ENCODE measurements around the gene RIPOR3. TPM values are rescaled to one million over a fixed set of nuclear protein-coding genes. Genes with fewer than 3 reads are reported as not detected.
"Not testable (repeated sequence)": the region's sequence is repeated elsewhere in the genome, so short reads cannot be mapped to it uniquely, and the experiment has no call there.

The RIPOR3 gene
- total RNA-seq, 2 donors from 2014 or later: 4.5 to 8.4 TPM

DNA sequence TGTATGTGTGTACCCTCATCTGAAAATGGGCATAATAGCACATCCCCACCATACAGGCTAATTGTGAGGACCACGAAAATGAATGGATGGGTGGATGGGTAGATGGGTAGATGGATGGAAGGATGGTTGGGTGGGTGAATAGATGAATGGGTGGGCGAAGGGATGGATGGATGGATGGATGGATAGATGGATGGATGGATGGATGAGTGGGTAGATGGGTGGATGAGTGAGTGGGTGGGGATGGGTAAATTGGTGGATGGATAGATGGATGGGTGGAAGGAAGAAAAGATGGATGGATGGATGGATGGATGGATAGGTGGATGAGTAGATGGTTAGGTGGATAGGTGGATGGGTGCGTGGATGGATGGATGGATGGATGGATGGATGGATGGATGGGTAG, 19.7 kb downstream of the RIPOR3 start:
- no peak for DNase-seq (ENCODE audit: low spot score)
- Histone ChIP-seq H3K9me3 (no peaks in the 10 kb centered on the region), H3K36me3 (no peaks in the 10 kb centered on the region), H3K27me3 (replicated peaks; ENCODE audit: insufficient read depth) (no peaks in the 10 kb centered on the region), H3K27ac (no peak overlapping the region), H3K4me1 (ENCODE audit: control insufficient read depth in 1 of 2, low read depth in 2 of 2) (no peaks in the 10 kb centered on the region), H3K4me3 (no peak overlapping the region)
- ATAC-seq (ENCODE audit: insufficient number of reproducible peaks, low FRiP score, low read depth): no peak
- TF ChIP-seq, protein P1, sequence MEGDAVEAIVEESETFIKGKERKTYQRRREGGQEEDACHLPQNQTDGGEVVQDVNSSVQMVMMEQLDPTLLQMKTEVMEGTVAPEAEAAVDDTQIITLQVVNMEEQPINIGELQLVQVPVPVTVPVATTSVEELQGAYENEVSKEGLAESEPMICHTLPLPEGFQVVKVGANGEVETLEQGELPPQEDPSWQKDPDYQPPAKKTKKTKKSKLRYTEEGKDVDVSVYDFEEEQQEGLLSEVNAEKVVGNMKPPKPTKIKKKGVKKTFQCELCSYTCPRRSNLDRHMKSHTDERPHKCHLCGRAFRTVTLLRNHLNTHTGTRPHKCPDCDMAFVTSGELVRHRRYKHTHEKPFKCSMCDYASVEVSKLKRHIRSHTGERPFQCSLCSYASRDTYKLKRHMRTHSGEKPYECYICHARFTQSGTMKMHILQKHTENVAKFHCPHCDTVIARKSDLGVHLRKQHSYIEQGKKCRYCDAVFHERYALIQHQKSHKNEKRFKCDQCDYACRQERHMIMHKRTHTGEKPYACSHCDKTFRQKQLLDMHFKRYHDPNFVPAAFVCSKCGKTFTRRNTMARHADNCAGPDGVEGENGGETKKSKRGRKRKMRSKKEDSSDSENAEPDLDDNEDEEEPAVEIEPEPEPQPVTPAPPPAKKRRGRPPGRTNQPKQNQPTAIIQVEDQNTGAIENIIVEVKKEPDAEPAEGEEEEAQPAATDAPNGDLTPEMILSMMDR (IDR thresholded peaks at IDR 0.05): no peak

DNA sequence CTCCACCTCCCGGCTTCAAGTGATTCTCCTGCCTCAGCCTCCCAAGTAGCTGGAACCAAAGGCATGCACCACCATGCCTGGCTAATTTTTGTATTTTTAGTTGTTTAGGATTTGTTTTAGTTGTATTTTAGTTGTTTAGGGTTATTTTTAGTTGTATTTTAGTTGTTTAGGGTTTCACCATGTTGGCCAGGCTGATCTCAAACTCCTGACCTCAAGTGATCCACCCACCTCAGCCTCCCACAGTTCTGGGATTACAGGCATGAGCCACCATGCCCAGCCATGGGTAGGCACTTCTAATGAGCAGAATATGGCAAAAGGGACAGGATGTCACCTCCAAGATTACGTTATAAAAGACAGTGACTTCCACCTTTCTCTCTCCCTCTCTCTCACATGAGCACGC, 20.3 kb downstream of the RIPOR3 start:
- DNase-seq (ENCODE audit: low spot score); H3K36me3 ChIP-seq; H3K9me3 ChIP-seq; H3K27me3 ChIP-seq (replicated peaks; ENCODE audit: insufficient read depth); H3K27ac ChIP-seq; H3K4me1 ChIP-seq (ENCODE audit: control insufficient read depth in 1 of 2, low read depth in 2 of 2); ATAC-seq (ENCODE audit: insufficient number of reproducible peaks, low FRiP score, low read depth); H3K4me3 ChIP-seq: not testable (repeated sequence)

DNA sequence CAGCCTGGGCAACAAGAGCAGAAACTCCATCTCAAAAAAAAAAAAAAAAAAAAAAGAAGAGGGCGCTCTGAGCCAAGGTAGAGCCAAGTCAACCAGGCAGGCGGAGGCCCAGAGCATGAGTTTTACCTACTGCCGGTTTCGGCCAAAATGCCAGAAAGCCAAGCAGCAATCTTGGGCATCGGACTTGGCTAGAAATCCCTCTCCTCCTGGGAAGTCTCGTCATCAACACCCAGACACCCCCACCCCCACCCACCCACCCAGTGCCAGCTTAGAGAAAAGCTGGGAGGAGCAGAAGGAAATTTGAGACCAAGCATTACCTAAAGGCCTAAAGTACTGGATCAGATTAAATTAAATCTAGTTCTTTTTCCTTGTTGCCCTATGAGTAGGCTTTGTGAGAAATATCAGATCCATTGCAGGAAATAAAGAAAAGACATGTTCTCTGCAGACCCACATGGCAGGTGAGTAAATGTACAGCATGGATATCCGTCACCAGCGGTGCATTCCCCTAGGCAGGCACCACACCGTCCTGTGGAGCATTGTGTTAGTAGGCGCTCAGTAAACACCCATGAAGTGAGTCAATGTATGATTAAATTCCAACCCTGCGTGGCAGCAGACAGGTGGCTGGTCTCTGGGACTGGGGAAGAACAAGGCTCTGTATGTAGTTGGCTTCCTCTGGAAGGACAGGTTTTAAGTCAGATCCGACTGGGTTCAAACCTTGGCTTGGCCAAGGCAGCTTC, 21.0 kb downstream of the RIPOR3 start:
- no peaks in the 10 kb centered on the region for H3K4me1 ChIP-seq (ENCODE audit: control insufficient read depth in 1 of 2, low read depth in 2 of 2)
- DNase-seq (ENCODE audit: low spot score) (no peak), ATAC-seq (ENCODE audit: insufficient number of reproducible peaks, low FRiP score, low read depth) (no peak)
- H3K4me3 ChIP-seq: no peak overlapping the region
- no peak overlapping the region for H3K27ac ChIP-seq
- no peaks in the 10 kb centered on the region for H3K9me3 ChIP-seq
- TF ChIP-seq, protein P1 (IDR thresholded peaks at IDR 0.05): no peak
- no peaks in the 10 kb centered on the region for H3K36me3 ChIP-seq
- H3K27me3 ChIP-seq (replicated peaks; ENCODE audit: insufficient read depth): no peaks in the 10 kb centered on the region

DNA sequence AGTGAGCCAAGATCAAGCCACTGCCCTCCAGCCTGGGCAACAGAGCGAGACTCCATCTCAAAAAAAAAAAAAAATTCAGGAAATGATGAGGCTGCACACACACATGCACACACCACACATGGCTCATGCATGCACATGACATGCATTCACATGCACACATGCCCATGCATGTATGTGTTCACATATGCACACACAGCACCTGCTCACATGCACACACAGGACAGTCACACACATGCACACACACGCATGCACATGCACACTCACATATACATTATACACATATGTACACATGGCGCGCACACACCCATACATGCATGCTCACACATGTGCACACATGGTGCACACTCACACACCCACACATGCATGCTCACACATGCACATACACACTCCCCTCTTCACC, 22.5 kb downstream of the RIPOR3 start:
- Histone ChIP-seq H3K4me3 (no peak overlapping the region), H3K27me3 (replicated peaks; ENCODE audit: insufficient read depth) (no peaks in the 10 kb centered on the region), H3K36me3 (no peaks in the 10 kb centered on the region), H3K4me1 (ENCODE audit: control insufficient read depth in 1 of 2, low read depth in 2 of 2) (no peaks in the 10 kb centered on the region), H3K9me3 (no peaks in the 10 kb centered on the region), H3K27ac (no peak overlapping the region)
- DNase-seq (ENCODE audit: low spot score) (no peak), ATAC-seq (ENCODE audit: insufficient number of reproducible peaks, low FRiP score, low read depth) (no peak)
- TF ChIP-seq, protein P1 (IDR thresholded peaks at IDR 0.05): no peak

DNA sequence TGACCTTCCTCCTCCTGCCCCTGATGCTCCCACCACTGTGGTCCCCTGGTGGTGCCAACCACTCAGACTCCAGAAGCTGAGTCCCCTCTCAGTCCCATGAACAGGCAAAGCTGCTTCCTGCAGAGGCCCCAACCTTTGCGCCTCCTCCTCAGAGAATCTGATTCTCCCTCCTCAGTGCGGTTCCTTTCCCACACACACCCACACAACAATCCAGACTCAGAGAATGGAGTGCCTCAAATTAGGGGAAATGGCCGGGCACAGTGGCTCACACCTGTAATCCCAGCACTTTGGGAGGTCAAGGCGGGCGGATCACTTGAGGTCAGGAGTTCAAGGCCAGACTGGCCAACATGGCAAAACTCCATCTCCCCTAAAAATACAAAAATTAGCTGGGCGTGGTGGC, 23.0 kb downstream of the RIPOR3 start:
- DNase-seq (ENCODE audit: low spot score) (no peak), ATAC-seq (ENCODE audit: insufficient number of reproducible peaks, low FRiP score, low read depth) (no peak)
- no peak overlapping the region for H3K4me3 ChIP-seq
- no peaks in the 10 kb centered on the region for H3K27me3 ChIP-seq (replicated peaks; ENCODE audit: insufficient read depth)
- TF ChIP-seq, protein P1 (IDR thresholded peaks at IDR 0.05): no peak
- no peaks in the 10 kb centered on the region for H3K4me1 ChIP-seq (ENCODE audit: control insufficient read depth in 1 of 2, low read depth in 2 of 2)
- H3K27ac ChIP-seq: no peak overlapping the region
- H3K36me3 ChIP-seq: no peaks in the 10 kb centered on the region
- no peaks in the 10 kb centered on the region for H3K9me3 ChIP-seq
